Parathyroid adenoma (tissue), 2 donors: ENCODE data around the gene GARIN1A.
"Not testable (repeated sequence)": the region's sequence is repeated elsewhere in the genome, so short reads cannot be mapped to it uniquely, and the experiment has no call there.

ENCODE experiments used
- H2AFZ ChIP-seq: fragments of 300-600 bp; sonication (generic); one replicate; pipeline ENCODE4 v1.7.0; 2017; ENCODE audit warnings: antibody characterized with exemption, mild to moderate bottlenecking
- H3K27ac ChIP-seq: fragments of 300-600 bp; sonication (generic); one replicate; pipeline ENCODE4 v1.7.0; 2017
- H3K27me3 ChIP-seq: fragments of 300-600 bp; sonication (generic); one replicate; pipeline ENCODE4 v1.7.0; 2017; ENCODE audit warnings: low read length; ENCODE audit not compliant: control insufficient read depth, insufficient read depth
- H3K36me3 ChIP-seq: fragments of 300-600 bp; sonication (generic); one replicate; pipeline ENCODE4 v1.7.0; 2017; ENCODE audit warnings: low read length; ENCODE audit not compliant: control insufficient read depth, insufficient read depth
- H3K4me1 ChIP-seq: fragments of 300-600 bp; sonication (generic); one replicate; pipeline ENCODE4 v1.7.0; 2017; ENCODE audit warnings: control low read depth
- H3K4me2 ChIP-seq: fragments of 300-600 bp; sonication (generic); one replicate; pipeline ENCODE4 v1.7.0; 2017; ENCODE audit warnings: low read length
- H3K4me3 ChIP-seq: fragments of 300-600 bp; sonication (generic); one replicate; pipeline ENCODE4 v1.7.0; 2017; ENCODE audit warnings: low read depth, low read length
- H3K79me2 ChIP-seq: fragments of 300-600 bp; sonication (generic); one replicate; pipeline ENCODE4 v1.7.0; 2017; ENCODE audit warnings: control low read depth
- H3K9ac ChIP-seq: fragments of 300-600 bp; sonication (generic); one replicate; pipeline ENCODE4 v1.7.0; 2017; ENCODE audit warnings: mild to moderate bottlenecking
- H3K9me3 ChIP-seq: fragments of 300-600 bp; sonication (generic); one replicate; pipeline ENCODE4 v1.7.0; 2017; ENCODE audit warnings: low read length; ENCODE audit not compliant: control insufficient read depth
- TF ChIP-seq, protein P1 (sequence below): fragments of 300-600 bp; sonication (generic); IDR thresholded peaks from one replicate; pipeline ENCODE4 v1.7.0; 2017; ENCODE audit warnings: antibody characterized with exemption, mild to moderate bottlenecking
- donor health status: primary hyperparathyroidism.

Gene GARIN1A

DNA sequence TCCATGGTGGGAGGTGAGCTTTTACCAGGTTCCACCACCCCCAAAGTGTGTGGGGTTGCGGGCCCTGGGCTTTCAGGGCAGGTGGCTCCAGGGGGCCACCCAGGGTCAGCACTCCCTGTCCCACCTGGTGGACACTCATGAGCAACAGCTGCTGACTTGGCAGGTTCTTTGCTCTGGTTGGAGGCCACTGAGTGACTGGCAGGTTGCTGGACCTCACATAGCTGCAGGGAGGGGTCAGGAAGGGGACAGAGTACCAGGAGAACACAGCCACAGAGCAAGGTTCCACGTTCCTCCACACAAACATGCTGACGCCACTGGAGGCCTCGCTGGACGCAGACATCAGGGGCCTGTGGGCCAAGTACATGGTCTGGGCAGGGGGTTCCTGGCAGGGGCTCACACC lies 13.7 kb upstream of the GARIN1A start:
- not testable (repeated sequence) for H3K36me3 ChIP-seq, H3K9me3 ChIP-seq, H2AFZ ChIP-seq

DNA sequence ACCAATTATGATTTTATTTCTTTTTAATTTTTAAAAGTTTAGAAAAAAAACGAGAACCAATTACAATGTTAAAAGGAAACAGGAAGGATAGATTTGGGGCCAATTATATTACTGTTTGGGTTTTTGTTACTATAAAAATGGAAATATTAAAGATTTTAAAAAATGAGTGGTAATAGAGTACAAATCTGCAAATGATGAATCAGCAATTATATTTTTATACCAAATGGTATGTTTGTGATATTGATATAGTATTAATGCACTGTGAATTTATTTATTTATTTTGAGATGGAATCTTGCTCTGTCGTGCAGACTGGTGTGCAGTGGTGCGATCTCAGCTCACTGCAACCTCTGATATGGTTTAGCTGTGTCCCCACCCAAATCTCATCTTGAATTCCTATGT lies 11.5 kb upstream of the GARIN1A start:
- TF ChIP-seq, protein P1, sequence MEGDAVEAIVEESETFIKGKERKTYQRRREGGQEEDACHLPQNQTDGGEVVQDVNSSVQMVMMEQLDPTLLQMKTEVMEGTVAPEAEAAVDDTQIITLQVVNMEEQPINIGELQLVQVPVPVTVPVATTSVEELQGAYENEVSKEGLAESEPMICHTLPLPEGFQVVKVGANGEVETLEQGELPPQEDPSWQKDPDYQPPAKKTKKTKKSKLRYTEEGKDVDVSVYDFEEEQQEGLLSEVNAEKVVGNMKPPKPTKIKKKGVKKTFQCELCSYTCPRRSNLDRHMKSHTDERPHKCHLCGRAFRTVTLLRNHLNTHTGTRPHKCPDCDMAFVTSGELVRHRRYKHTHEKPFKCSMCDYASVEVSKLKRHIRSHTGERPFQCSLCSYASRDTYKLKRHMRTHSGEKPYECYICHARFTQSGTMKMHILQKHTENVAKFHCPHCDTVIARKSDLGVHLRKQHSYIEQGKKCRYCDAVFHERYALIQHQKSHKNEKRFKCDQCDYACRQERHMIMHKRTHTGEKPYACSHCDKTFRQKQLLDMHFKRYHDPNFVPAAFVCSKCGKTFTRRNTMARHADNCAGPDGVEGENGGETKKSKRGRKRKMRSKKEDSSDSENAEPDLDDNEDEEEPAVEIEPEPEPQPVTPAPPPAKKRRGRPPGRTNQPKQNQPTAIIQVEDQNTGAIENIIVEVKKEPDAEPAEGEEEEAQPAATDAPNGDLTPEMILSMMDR: no peak
- H3K4me3 ChIP-seq: no peak overlapping the region
- no peaks in the 10 kb centered on the region for H3K79me2 ChIP-seq
- no peaks in the 10 kb centered on the region for H3K9me3 ChIP-seq
- H3K4me1 ChIP-seq: no peaks in the 10 kb centered on the region
- no peaks in the 10 kb centered on the region for H3K36me3 ChIP-seq
- H3K9ac ChIP-seq: no peak overlapping the region
- H3K27me3 ChIP-seq: no peaks in the 10 kb centered on the region
- no peak overlapping the region for H3K4me2 ChIP-seq
- H3K27ac ChIP-seq: no peak overlapping the region
- no peak overlapping the region for H2AFZ ChIP-seq

More for the DNA sequence above, 13.7 kb upstream of the GARIN1A start:
- H3K4me2 ChIP-seq, H3K4me1 ChIP-seq, H3K27ac ChIP-seq, H3K9ac ChIP-seq, H3K27me3 ChIP-seq, H3K79me2 ChIP-seq, H3K4me3 ChIP-seq: not testable (repeated sequence)

DNA sequence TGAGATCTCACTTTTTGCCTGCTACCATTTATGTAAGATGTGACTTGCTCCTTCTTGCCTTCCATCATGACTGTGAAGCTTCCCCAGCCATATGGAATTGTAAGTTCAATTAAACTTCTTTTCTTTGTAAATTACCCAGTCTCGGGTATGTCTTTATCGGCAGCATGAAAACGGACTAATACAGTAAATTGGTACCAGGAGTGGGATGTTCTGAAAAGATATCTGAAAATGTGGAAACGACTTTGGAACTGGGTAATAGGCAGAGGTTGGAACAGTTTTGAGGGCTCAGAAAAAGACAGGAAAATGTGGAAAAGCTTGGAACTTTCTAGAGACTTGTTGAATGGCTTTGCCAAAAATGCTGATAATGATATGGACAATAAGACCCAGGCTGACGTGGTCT lies 10.6 kb upstream of the GARIN1A start:
- TF ChIP-seq, protein P1: no peak
- Histone ChIP-seq H3K79me2 (no peaks in the 10 kb centered on the region), H2AFZ (no peak overlapping the region), H3K4me2 (no peak overlapping the region), H3K27me3 (no peaks in the 10 kb centered on the region), H3K9ac (no peak overlapping the region), H3K4me3 (no peak overlapping the region), H3K36me3 (no peaks in the 10 kb centered on the region), H3K9me3 (no peaks in the 10 kb centered on the region), H3K27ac (no peak overlapping the region), H3K4me1 (no peaks in the 10 kb centered on the region)

DNA sequence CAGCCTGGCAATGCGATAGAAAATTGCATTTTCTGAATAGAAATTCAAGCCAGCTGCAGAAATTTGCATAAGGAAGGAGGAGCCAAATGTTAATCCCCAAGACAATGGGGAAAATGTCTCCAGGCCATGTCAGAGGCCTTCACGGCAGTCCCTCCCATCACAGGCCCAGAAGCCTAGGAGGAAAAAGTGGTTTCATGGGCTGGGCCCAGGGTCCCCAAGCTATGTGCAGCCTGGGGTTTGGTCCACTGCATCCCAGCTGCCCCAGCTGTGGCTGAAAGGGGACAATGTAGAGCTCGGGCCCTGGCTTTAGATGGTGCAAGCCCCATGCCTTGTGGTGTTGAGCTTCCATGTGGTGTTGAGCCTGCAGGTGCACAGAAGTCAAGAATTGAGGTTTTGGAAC lies 10.0 kb upstream of the GARIN1A start:
- no peaks in the 10 kb centered on the region for H3K79me2 ChIP-seq

DNA sequence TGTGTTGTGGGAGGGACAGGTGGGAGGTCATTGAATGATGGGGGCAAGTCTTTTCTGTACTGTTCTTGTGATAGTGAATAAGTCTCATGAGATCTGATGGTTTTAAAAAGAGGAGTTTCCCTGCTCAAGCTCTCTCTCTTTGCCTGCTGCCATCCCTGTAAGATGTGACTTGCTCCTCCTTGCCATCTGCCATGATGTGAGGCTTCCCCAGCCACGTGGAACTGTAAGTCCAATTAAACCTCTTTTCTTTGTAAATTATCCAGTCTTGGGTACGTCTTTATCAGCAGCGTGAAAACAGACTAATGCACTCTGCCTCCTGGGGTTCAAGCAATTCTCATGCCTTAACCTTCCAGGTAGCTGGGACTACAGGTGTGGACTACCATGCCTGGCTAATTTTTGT lies 8.9 kb upstream of the GARIN1A start:
- not testable (repeated sequence) for H3K9me3 ChIP-seq, H2AFZ ChIP-seq, H3K79me2 ChIP-seq, H3K27me3 ChIP-seq, H3K4me3 ChIP-seq, H3K4me1 ChIP-seq, H3K4me2 ChIP-seq, H3K36me3 ChIP-seq, H3K27ac ChIP-seq, H3K9ac ChIP-seq

More for the DNA sequence above, 10.0 kb upstream of the GARIN1A start:
- TF ChIP-seq, protein P1: no peak
- no peak overlapping the region for H2AFZ ChIP-seq
- no peak overlapping the region for H3K4me2 ChIP-seq
- no peaks in the 10 kb centered on the region for H3K4me1 ChIP-seq
- H3K9ac ChIP-seq: no peak overlapping the region
- no peak overlapping the region for H3K27ac ChIP-seq
- H3K36me3 ChIP-seq: no peaks in the 10 kb centered on the region
- no peaks in the 10 kb centered on the region for H3K9me3 ChIP-seq
- H3K4me3 ChIP-seq: no peak overlapping the region
- H3K27me3 ChIP-seq: no peaks in the 10 kb centered on the region

DNA sequence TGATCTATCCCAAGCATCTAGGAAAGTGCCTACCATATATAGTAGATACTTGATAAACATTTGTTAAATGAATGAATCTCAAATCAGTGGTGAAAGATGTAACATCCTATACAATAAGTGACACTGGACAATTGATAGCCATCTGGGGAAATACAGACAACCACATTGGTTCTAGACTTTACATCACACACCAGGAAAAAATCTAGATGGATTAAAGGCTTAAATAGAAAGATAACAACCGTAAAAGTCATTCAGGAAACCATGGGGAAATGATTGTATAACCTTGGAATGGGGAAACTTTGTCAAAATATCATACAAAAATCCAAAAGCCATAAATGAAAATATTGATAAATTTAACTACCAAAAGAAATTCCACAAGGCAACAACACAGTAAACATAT lies 7.0 kb upstream of the GARIN1A start:
- Histone ChIP-seq H3K79me2 (no peaks in the 10 kb centered on the region), H3K27ac (no peak overlapping the region), H3K4me1 (no peaks in the 10 kb centered on the region), H3K27me3 (no peaks in the 10 kb centered on the region), H3K4me2 (no peak overlapping the region), H3K4me3 (no peak overlapping the region), H3K36me3 (no peaks in the 10 kb centered on the region), H3K9me3 (no peaks in the 10 kb centered on the region), H2AFZ (no peak overlapping the region), H3K9ac (no peak overlapping the region)
- TF ChIP-seq, protein P1: no peak
